ENCODE measurements around the gene MICALL2. TPM values are rescaled to one million over a fixed set of nuclear protein-coding genes. Genes with fewer than 3 reads are reported as not detected.
A peak's percentile ranks its signal among the peaks of the same experiment; 100 is the strongest.

The MICALL2 gene
- polyA plus RNA-seq, 1 of the 3 experiments (the other 2 are of a cell fraction), result 38.8 TPM

- H4K20me1 ChIP-seq (ENCODE audit: insufficient read depth), result no peaks in the 10 kb centered on the region
- H3K9me3 ChIP-seq, result no peaks in the 10 kb centered on the region
- no peak overlapping the region for H2AFZ ChIP-seq (ENCODE audit: low read depth)
- ChIA-PET CTCF (interaction anchor here (1.1 kb wide), 1 partner anchor 165 kb away, joined by 3 read pairs; no protein-coding TSS in a partner anchor), POLR2A (no interaction called here)
- no peak overlapping the region; a peak in 1 of 4 replicates for H3K4me3 ChIP-seq (ENCODE audit: low read depth in 2 of 2, low read length in 1 of 2)
- no peaks in the 10 kb centered on the region; a peak in 1 of 4 replicates for H3K4me1 ChIP-seq (ENCODE audit: control insufficient read depth in 1 of 2, insufficient read depth in 2 of 2, low read depth in 1 of 2, low read length in 1 of 2)
- TF ChIP-seq NRF1 (IDR thresholded peaks at IDR 0.05; ENCODE audit: low read depth, low read length), result no peak
- no peak for TF ChIP-seq USF2 (IDR thresholded peaks at IDR 0.05; ENCODE audit: borderline replicate concordance, low read depth, low read length)
- TF ChIP-seq, protein P1, sequence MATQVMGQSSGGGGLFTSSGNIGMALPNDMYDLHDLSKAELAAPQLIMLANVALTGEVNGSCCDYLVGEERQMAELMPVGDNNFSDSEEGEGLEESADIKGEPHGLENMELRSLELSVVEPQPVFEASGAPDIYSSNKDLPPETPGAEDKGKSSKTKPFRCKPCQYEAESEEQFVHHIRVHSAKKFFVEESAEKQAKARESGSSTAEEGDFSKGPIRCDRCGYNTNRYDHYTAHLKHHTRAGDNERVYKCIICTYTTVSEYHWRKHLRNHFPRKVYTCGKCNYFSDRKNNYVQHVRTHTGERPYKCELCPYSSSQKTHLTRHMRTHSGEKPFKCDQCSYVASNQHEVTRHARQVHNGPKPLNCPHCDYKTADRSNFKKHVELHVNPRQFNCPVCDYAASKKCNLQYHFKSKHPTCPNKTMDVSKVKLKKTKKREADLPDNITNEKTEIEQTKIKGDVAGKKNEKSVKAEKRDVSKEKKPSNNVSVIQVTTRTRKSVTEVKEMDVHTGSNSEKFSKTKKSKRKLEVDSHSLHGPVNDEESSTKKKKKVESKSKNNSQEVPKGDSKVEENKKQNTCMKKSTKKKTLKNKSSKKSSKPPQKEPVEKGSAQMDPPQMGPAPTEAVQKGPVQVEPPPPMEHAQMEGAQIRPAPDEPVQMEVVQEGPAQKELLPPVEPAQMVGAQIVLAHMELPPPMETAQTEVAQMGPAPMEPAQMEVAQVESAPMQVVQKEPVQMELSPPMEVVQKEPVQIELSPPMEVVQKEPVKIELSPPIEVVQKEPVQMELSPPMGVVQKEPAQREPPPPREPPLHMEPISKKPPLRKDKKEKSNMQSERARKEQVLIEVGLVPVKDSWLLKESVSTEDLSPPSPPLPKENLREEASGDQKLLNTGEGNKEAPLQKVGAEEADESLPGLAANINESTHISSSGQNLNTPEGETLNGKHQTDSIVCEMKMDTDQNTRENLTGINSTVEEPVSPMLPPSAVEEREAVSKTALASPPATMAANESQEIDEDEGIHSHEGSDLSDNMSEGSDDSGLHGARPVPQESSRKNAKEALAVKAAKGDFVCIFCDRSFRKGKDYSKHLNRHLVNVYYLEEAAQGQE (IDR thresholded peaks at IDR 0.05; ENCODE audit: low read depth, low read length), result no peak
- TF ChIP-seq RAD21 (IDR thresholded peaks at IDR 0.05; ENCODE audit: low read length), result no peak
- TF ChIP-seq POLR2AphosphoS5 (IDR thresholded peaks at IDR 0.05; ENCODE audit: low read depth, low read length), result no peak
- TF ChIP-seq RXRA (IDR thresholded peaks at IDR 0.05; ENCODE audit: borderline replicate concordance, low read depth), result no peak
- no peak for TF ChIP-seq CTCF (IDR thresholded peaks at IDR 0.05)
- no peak for TF ChIP-seq FOXJ3 (CRISPR knock-in tag; IDR thresholded peaks at IDR 0.05)
- TF ChIP-seq FOSL2 (IDR thresholded peaks at IDR 0.05; ENCODE audit: borderline replicate concordance, low read depth), result no peak
- TF ChIP-seq YY1 (IDR thresholded peaks at IDR 0.05; ENCODE audit: low read depth), result no peak
- no peak for TF ChIP-seq TCF12 (IDR thresholded peaks at IDR 0.05)
- no peak for TF ChIP-seq NFIC (IDR thresholded peaks at IDR 0.05; ENCODE audit: borderline replicate concordance)
- TF ChIP-seq GABPA (IDR thresholded peaks at IDR 0.05; ENCODE audit: low read depth), result no peak
- no peak for TF ChIP-seq TAF1 (IDR thresholded peaks at IDR 0.05; ENCODE audit: borderline replicate concordance, low read depth, low read length)
- TF ChIP-seq ZBTB33 (IDR thresholded peaks at IDR 0.05; ENCODE audit: borderline replicate concordance, low read depth), result no peak
- no peak for TF ChIP-seq ELF1 (IDR thresholded peaks at IDR 0.05)
- TF ChIP-seq CHD2 (IDR thresholded peaks at IDR 0.05; ENCODE audit: low read length, partially characterized antibody), result no peak
- WGBS (ENCODE audit: low lambda C conversion rate), result 22% methylated on average over 4 of the region's 4 CpGs
- H3F3A ChIP-seq (replicated peaks; ENCODE audit: insufficient read depth), result no peaks in the 10 kb centered on the region
- no peaks in the 10 kb centered on the region for H3K36me3 ChIP-seq (replicated peaks in 1 of 2; ENCODE audit: control insufficient read depth in 1 of 2, insufficient read depth in 2 of 2, low read length in 1 of 2)
- no peaks in the 10 kb centered on the region for H3K79me2 ChIP-seq (ENCODE audit: insufficient read depth)
- no peaks in the 10 kb centered on the region for H3K9me2 ChIP-seq
- no peak overlapping the region for H3K9ac ChIP-seq
- peak; percentile 26 for DNase-seq
- no peak overlapping the region for H3K4me2 ChIP-seq
- H3K27me3 ChIP-seq (ENCODE audit: insufficient read depth), result peaks cover 97% of the 10 kb centered on the region
- H3K27ac ChIP-seq (ENCODE audit: low read depth in 2 of 2, low read length in 1 of 2), result no peak overlapping the region
Measured at GRCh38 chr7:1391449-1391848, 67.8 kb downstream of the MICALL2 start.

All from SK-N-SH (cell line).